Gastrocnemius medialis (tissue), 4 donors: ENCODE data around the gene MYCBP2.

ENCODE experiments used
- CTCF ChIP-seq, 5 experiments: fragments of 450-650 bp in 3 of 5; fragments of 200-600 bp in 2 of 5; sonication (generic) in 2 of 5; IDR thresholded peaks in 4 of 5; conservative IDR thresholded peaks in 1 of 5; 1 replicate in 4 of 5; 2 replicates in 1 of 5; pipeline ENCODE4 v1.5.1; 2016 to 2019; ENCODE audit warnings: antibody characterized with exemption in 5 of 5, mild to moderate bottlenecking in 3 of 5, moderate library complexity in 3 of 5
- POLR2A ChIP-seq, 2 donors: fragments of 450-650 bp; IDR thresholded peaks; one replicate each; pipeline ENCODE4 v1.6.1; 2017; ENCODE audit warnings: antibody characterized with exemption in 2 of 2, mild to moderate bottlenecking in 2 of 2, moderate library complexity in 2 of 2

- TF ChIP-seq CTCF (IDR thresholded peaks at IDR 0.05 in 4 of 5, conservative IDR thresholded peaks at IDR 0.05 in 1 of 5) (no peak), POLR2A (IDR thresholded peaks at IDR 0.05) (no peak)
Measured at GRCh38 chr13:77042566-77043177, 284.2 kb downstream of the MYCBP2 start.
